HepG2 (cell line): ENCODE data around the gene TMEM198. TPM values are rescaled to one million over a fixed set of nuclear protein-coding genes. Genes with fewer than 3 reads are reported as not detected.

Experiments used
- ATAC-seq: fragments of 200-7000 bp; cut with Tn5 transposase; 3 replicates; pipeline ENCODE4 v1.9.1; 2020; ENCODE audit warnings: mild to moderate bottlenecking, moderate library complexity
- BruUV-seq: library from RNA; stranded (reverse); fragments of 400-500 nt; replicated peaks from 2 replicates; lab custom pipeline; 2021; lab: Mats Ljungman, UMichigan
- CTCF ChIA-PET: fragments of 300-600 bp; formaldehyde crosslinking; extraction: SDS; loops from one replicate; lab custom pipeline; 2021; ENCODE audit warnings: low total read pairs, inconsistent platforms, low intra/inter-chr PET ratio; lab: Yijun Ruan, JAX
- POLR2A ChIA-PET: fragments of 350-600 bp; sonication (Branson Sonifier 250); formaldehyde crosslinking; loops from one replicate; lab custom pipeline; 2020; ENCODE audit warnings: antibody characterized with exemption, inconsistent platforms; lab: Yijun Ruan, JAX
- DNase-seq: peaks from one replicate; pipeline ENCODE4 v3.0.0-alpha.2; 2015; ENCODE audit warnings: low spot score
- FAIRE-seq: peaks from 3 replicates; lab custom pipeline; 2011; peaks lifted over from hg19 to GRCh38; lab: Jason Lieb, UNC
- H2AFZ ChIP-seq: one replicate; pipeline ENCODE4 v1.6.1; 2011; ENCODE audit warnings: low read length, inconsistent platforms
- H3K27ac ChIP-seq: fragments of 300-600 bp; 3 replicates; pipeline ENCODE4 v1.8.0; 2011; ENCODE audit warnings: mixed run types, mild to moderate bottlenecking, mixed read lengths, low read length, inconsistent platforms; ENCODE audit not compliant: insufficient read depth; ENCODE audit errors: extremely low read length
- H3K27me3 ChIP-seq, 2 experiments: fragments of 200-600 bp in 1 of 2; 2 replicates in 1 of 2; 3 replicates in 1 of 2; pipeline versions ENCODE4 v1.6.0 to v1.8.0; 2011; ENCODE audit warnings: low read length in 2 of 2, mild to moderate bottlenecking in 2 of 2, moderate library complexity in 2 of 2, inconsistent platforms in 1 of 2; ENCODE audit not compliant: insufficient read depth in 2 of 2, control insufficient read depth in 1 of 2
- H3K36me3 ChIP-seq, 2 experiments: fragments of 200-600 bp in 1 of 2; replicated peaks in 1 of 2; 2 replicates in 1 of 2; 3 replicates in 1 of 2; pipeline versions ENCODE4 v1.5.1 to v1.8.0; 2011; ENCODE audit warnings: low read length in 2 of 2, inconsistent platforms in 1 of 2; ENCODE audit not compliant: insufficient read depth in 2 of 2, control insufficient read depth in 1 of 2
- H3K4me1 ChIP-seq: 2 replicates; pipeline ENCODE4 v1.5.1; 2012; ENCODE audit warnings: low read length, inconsistent platforms; ENCODE audit not compliant: insufficient read depth
- H3K4me2 ChIP-seq: 2 replicates; pipeline ENCODE4 v1.6.0; 2011; ENCODE audit warnings: low read depth, low read length, inconsistent platforms
- H3K4me3 ChIP-seq, 3 experiments: fragments of 200-600 bp in 1 of 3; sonication (generic), shearing (Covaris generic) in 1 of 3; replicated peaks in 1 of 3; 2 replicates each; pipeline ENCODE4 v1.5.1; 2011 to 2016; ENCODE audit warnings: low read length in 3 of 3, inconsistent platforms in 2 of 3, low read depth in 2 of 3, mild to moderate bottlenecking in 2 of 3, control low read depth in 1 of 3, mixed read lengths in 1 of 3; ENCODE audit not compliant: insufficient read depth in 1 of 3
- H3K79me2 ChIP-seq: one replicate; pipeline ENCODE4 v1.6.1; 2011; ENCODE audit warnings: low read length, inconsistent platforms; ENCODE audit not compliant: insufficient read depth
- H3K9ac ChIP-seq: 2 replicates; pipeline ENCODE4 v1.6.0; 2011; ENCODE audit warnings: mild to moderate bottlenecking, low read depth, low read length, inconsistent platforms; ENCODE audit not compliant: insufficient read depth
- H3K9me3 ChIP-seq: 2 replicates; pipeline ENCODE4 v1.5.1; 2012; ENCODE audit warnings: mild to moderate bottlenecking, low read length
- H4K20me1 ChIP-seq: 2 replicates; pipeline ENCODE4 v1.6.0; 2011; ENCODE audit warnings: inconsistent platforms, mild to moderate bottlenecking, low read length, moderate library complexity; ENCODE audit not compliant: insufficient read depth
- AGO2 ChIP-seq: fragments of 200-400 bp; formaldehyde crosslinking; optimal IDR thresholded peaks from 2 replicates; pipeline ENCODE3; 2017; ENCODE audit warnings: mild to moderate bottlenecking, low read depth, low read length, moderate library complexity
- ARNT ChIP-seq: fragments of 450-650 bp; IDR thresholded peaks from 2 replicates; pipeline ENCODE4 v1.6.1; 2017
- ARNT2 ChIP-seq: sonication (generic); formaldehyde crosslinking; IDR thresholded peaks from 2 replicates; pipeline ENCODE4 v1.8.0; 2022; ENCODE audit warnings: mild to moderate bottlenecking, low read depth, missing genetic modification reagents, moderate library complexity
- BORCS8-MEF2B ChIP-seq: sonication (generic); formaldehyde crosslinking; IDR thresholded peaks from 2 replicates; pipeline ENCODE4 v1.8.0; 2022; ENCODE audit warnings: mild to moderate bottlenecking, missing genetic modification reagents
- EHMT2 ChIP-seq: fragments of 200-600 bp; sonication (generic); IDR thresholded peaks from 2 replicates; pipeline ENCODE4 v1.7.0; 2017; ENCODE audit warnings: antibody characterized with exemption, low read depth, low read length, borderline replicate concordance
- FOXK2 ChIP-seq: fragments of 450-650 bp; IDR thresholded peaks from 2 replicates; pipeline ENCODE4 v1.6.1; 2016
- FOXP1 ChIP-seq, 2 experiments: fragments of 450-650 bp in 1 of 2; IDR thresholded peaks; 2 replicates each; pipeline ENCODE4 v1.6.1; 2017 to 2018; ENCODE audit warnings: antibody characterized with exemption in 1 of 2
- KDM5B ChIP-seq: sonication (generic); formaldehyde crosslinking; IDR thresholded peaks from 2 replicates; pipeline ENCODE4 v1.4.0; 2020; ENCODE audit warnings: missing genetic modification reagents, mild to moderate bottlenecking, borderline replicate concordance
- KLF12 ChIP-seq: sonication (generic); formaldehyde crosslinking; IDR thresholded peaks from 2 replicates; pipeline ENCODE4 v1.4.0; 2020; ENCODE audit warnings: missing genetic modification reagents, borderline replicate concordance
- NRL ChIP-seq: sonication (generic); formaldehyde crosslinking; IDR thresholded peaks from 2 replicates; pipeline ENCODE4 v1.5.0; 2020; ENCODE audit warnings: missing genetic modification reagents, mild to moderate bottlenecking, moderate library complexity, borderline replicate concordance
- SAFB2 ChIP-seq: sonication (generic); formaldehyde crosslinking; IDR thresholded peaks from 2 replicates; pipeline ENCODE4 v1.5.1; 2020; ENCODE audit warnings: missing genetic modification reagents, low read depth, mild to moderate bottlenecking, borderline replicate concordance
- ZIK1 ChIP-seq: sonication (generic); formaldehyde crosslinking; IDR thresholded peaks from 2 replicates; pipeline ENCODE4 v1.5.0; 2020; ENCODE audit warnings: mild to moderate bottlenecking, low read depth, missing genetic modification reagents, borderline replicate concordance
- ZNF383 ChIP-seq: sonication (generic); formaldehyde crosslinking; IDR thresholded peaks from 2 replicates; pipeline ENCODE4 v1.4.0; 2020; ENCODE audit warnings: missing genetic modification reagents, mild to moderate bottlenecking, borderline replicate concordance
- ZNF747 ChIP-seq: sonication (generic); formaldehyde crosslinking; IDR thresholded peaks from 2 replicates; pipeline ENCODE4 v1.8.1; 2023; ENCODE audit warnings: missing genetic modification reagents, mild to moderate bottlenecking, borderline replicate concordance
- ZNF879 ChIP-seq: sonication (generic); formaldehyde crosslinking; IDR thresholded peaks from 2 replicates; pipeline ENCODE4 v1.8.1; 2023; ENCODE audit warnings: missing genetic modification reagents
- WGBS: methylation state at CpG from one replicate; pipeline ENCODE4 v1.1.6; 2017; ENCODE audit warnings: low lambda C conversion rate; 5-methylcytosine and 5-hydroxymethylcytosine counted together
- in situ Hi-C: cut with HindIII; loops from 2 replicates; pipeline ENCODE4 v1.10.0; 2017; ENCODE audit warnings: low pct_unique_long_range_greater_than_20kb; ENCODE audit not compliant: extremely low pct_ligation_motif_present
- intact Hi-C: fragments of 100-400 bp; cut with micrococcal nuclease; formaldehyde crosslinking; loops from one replicate; pipeline ENCODE4 v1.10.0; 2022; ENCODE audit not compliant: unreplicated experiment
- polyA plus RNA-seq, 8 experiments: library from polyadenylated mRNA; depleted of rRNA in 3 of 8; stranded (reverse) in 7 of 8; unstranded in 1 of 8; fragments of >200 nt; fragmentation: Illumina TruSeq in 4 of 8; extraction: Trizol in 4 of 8; gene quantifications; 2 replicates each; pipeline versions ENCODE4 v1.2.1 to v1.2.3, GENCODE V29; 2011 to 2016; ENCODE audit warnings: low read depth in 4 of 8, missing spikeins in 1 of 8, mixed read lengths in 1 of 8; ENCODE audit not compliant: insufficient read depth in 1 of 8
- total RNA-seq, 5 experiments: library from RNA; depleted of rRNA; stranded (reverse); fragments of >200 nt; fragmentation: Illumina TruSeq; extraction: Trizol; gene quantifications; 2 replicates each; pipeline ENCODE4 v1.2.3, GENCODE V29; 2016; ENCODE audit warnings: low read depth in 1 of 5
- TF ChIP-seq, protein P1 (sequence below): sonication (generic); formaldehyde crosslinking; IDR thresholded peaks from 2 replicates; pipeline ENCODE4 v1.4.0; 2020; ENCODE audit warnings: missing genetic modification reagents
- TF ChIP-seq, protein P2 (sequence below): sonication (generic); IDR thresholded peaks from 2 replicates; pipeline ENCODE4 v1.6.1; 2016; ENCODE audit warnings: low read depth, borderline replicate concordance
- TF ChIP-seq, protein P3 (sequence below): sonication (generic); formaldehyde crosslinking; IDR thresholded peaks from 2 replicates; pipeline ENCODE4 v1.8.1; 2023; ENCODE audit warnings: mild to moderate bottlenecking, missing genetic modification reagents

Gene TMEM198
- total and polyA plus RNA-seq, 2 of the 13 experiments (the other 11 are each of a cell fraction or from before 2014, with no cell fraction given) = 17.3 to 23.5 TPM

GRCh38 chr2:219565130-219566080 is 21.6 kb downstream of the TMEM198 start:
- Histone ChIP-seq H3K4me3 (no peak overlapping the region), H3K27ac (no peak overlapping the region), H3K27me3 (no peaks in the 10 kb centered on the region), H3K9ac (no peak overlapping the region), H2AFZ (no peak overlapping the region), H3K9me3 (no peaks in the 10 kb centered on the region), H3K4me2 (no peak overlapping the region), H3K4me1 (peaks cover 58% of the 10 kb centered on the region), H4K20me1 (no peaks in the 10 kb centered on the region), H3K79me2 (peaks cover 15% of the 10 kb centered on the region), H3K36me3 (peaks cover 20 to 50% of the 10 kb centered on the region in 2 experiments)
- ATAC-seq (no peak), FAIRE-seq (no peak), DNase-seq (no peak)
- intact Hi-C loops = no loop called here
- CTCF ChIA-PET = interaction anchor here (1.3 kb wide), 1 partner anchor 24 kb away, joined by 4 read pairs; no protein-coding TSS in a partner anchor
- POLR2A ChIA-PET = interaction anchor here (1.2 to 2.6 kb wide), 4 partner anchors 12 to 22 kb away, joined by 3 to 9 read pairs (median 4); partner anchors contain the start of genes CHPF and TMEM198
- in situ Hi-C loops = no loop called here
- BruUV-seq = no TSS peak
- WGBS = 92% methylated on average over 18 of the region's 21 CpGs
- no peak for TF ChIP-seq ARNT2 (CRISPR knock-in tag)
- no peak for TF ChIP-seq FOXP1 (IDR thresholded peaks at IDR 0.05)
- no peak for TF ChIP-seq FOXP1 (CRISPR knock-in tag; IDR thresholded peaks at IDR 0.05)
- TF ChIP-seq KLF12 (CRISPR knock-in tag) = no peak
- no peak for TF ChIP-seq FOXK2
- TF ChIP-seq, protein P1, sequence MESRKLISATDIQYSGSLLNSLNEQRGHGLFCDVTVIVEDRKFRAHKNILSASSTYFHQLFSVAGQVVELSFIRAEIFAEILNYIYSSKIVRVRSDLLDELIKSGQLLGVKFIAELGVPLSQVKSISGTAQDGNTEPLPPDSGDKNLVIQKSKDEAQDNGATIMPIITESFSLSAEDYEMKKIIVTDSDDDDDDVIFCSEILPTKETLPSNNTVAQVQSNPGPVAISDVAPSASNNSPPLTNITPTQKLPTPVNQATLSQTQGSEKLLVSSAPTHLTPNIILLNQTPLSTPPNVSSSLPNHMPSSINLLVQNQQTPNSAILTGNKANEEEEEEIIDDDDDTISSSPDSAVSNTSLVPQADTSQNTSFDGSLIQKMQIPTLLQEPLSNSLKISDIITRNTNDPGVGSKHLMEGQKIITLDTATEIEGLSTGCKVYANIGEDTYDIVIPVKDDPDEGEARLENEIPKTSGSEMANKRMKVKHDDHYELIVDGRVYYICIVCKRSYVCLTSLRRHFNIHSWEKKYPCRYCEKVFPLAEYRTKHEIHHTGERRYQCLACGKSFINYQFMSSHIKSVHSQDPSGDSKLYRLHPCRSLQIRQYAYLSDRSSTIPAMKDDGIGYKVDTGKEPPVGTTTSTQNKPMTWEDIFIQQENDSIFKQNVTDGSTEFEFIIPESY (CRISPR knock-in tag) = 0 out of 2 replicates have a peak, but pooled peaks have one; percentile 50
- TF ChIP-seq BORCS8-MEF2B = peak; percentile 19; the same call in 1 of the 2 replicates
- no peak for TF ChIP-seq ZNF383 (CRISPR knock-in tag)
- no peak; the same call in 1 of the 2 replicates for TF ChIP-seq NRL (CRISPR knock-in tag)
- no peak for TF ChIP-seq ZNF747
- TF ChIP-seq SAFB2 (CRISPR knock-in tag) = no peak
- no peak for TF ChIP-seq ZIK1
- TF ChIP-seq, protein P2, sequence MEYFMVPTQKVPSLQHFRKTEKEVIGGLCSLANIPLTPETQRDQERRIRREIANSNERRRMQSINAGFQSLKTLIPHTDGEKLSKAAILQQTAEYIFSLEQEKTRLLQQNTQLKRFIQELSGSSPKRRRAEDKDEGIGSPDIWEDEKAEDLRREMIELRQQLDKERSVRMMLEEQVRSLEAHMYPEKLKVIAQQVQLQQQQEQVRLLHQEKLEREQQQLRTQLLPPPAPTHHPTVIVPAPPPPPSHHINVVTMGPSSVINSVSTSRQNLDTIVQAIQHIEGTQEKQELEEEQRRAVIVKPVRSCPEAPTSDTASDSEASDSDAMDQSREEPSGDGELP = peak; percentile 67; the same call in 1 of the 2 replicates
- no peak for TF ChIP-seq ARNT
- TF ChIP-seq ZNF879 = 0 out of 2 replicates have a peak, but pooled peaks have one; percentile 55
- TF ChIP-seq, protein P3, sequence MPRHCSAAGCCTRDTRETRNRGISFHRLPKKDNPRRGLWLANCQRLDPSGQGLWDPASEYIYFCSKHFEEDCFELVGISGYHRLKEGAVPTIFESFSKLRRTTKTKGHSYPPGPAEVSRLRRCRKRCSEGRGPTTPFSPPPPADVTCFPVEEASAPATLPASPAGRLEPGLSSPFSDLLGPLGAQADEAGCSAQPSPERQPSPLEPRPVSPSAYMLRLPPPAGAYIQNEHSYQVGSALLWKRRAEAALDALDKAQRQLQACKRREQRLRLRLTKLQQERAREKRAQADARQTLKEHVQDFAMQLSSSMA = 0 out of 2 replicates have a peak, but pooled peaks have one; percentile 40
- TF ChIP-seq KDM5B = 0 out of 2 replicates have a peak, but pooled peaks have one; percentile 28
- TF ChIP-seq EHMT2 = no peak
- peak; percentile 89 for TF ChIP-seq AGO2
